ENCODE measurements around the gene PEX6. TPM values are rescaled to one million over a fixed set of nuclear protein-coding genes. Genes with fewer than 3 reads are reported as not detected.

The PEX6 gene
- total and polyA plus RNA-seq, 2 of the 13 experiments (the other 11 are each of a cell fraction or from before 2014, with no cell fraction given), result 5.1 to 6.7 TPM

GRCh38 chr6:43013843-43014433, 35.0 kb upstream of the PEX6 start, which contains the start of the genes KLHDC3 and MEA1 (continued):
- peak; percentile 94 for TF ChIP-seq ARID4A (CRISPR knock-in tag; IDR thresholded peaks at IDR 0.05; ENCODE audit: borderline replicate concordance)
- TF ChIP-seq SAFB2 (CRISPR knock-in tag; IDR thresholded peaks at IDR 0.05; ENCODE audit: borderline replicate concordance, low read depth), result peak; percentile 55; the same call in 1 of the 2 replicates
- TF ChIP-seq ZFP1 (CRISPR knock-in tag; IDR thresholded peaks at IDR 0.05), result no peak
- no peak for TF ChIP-seq SRSF9 (IDR thresholded peaks at IDR 0.05; ENCODE audit: borderline replicate concordance, insufficient read depth, low read depth, low read length, poor library complexity, severe bottlenecking)
- TF ChIP-seq ZUFSP (CRISPR knock-in tag; IDR thresholded peaks at IDR 0.05; ENCODE audit: borderline replicate concordance), result no peak
- TF ChIP-seq, protein P1, sequence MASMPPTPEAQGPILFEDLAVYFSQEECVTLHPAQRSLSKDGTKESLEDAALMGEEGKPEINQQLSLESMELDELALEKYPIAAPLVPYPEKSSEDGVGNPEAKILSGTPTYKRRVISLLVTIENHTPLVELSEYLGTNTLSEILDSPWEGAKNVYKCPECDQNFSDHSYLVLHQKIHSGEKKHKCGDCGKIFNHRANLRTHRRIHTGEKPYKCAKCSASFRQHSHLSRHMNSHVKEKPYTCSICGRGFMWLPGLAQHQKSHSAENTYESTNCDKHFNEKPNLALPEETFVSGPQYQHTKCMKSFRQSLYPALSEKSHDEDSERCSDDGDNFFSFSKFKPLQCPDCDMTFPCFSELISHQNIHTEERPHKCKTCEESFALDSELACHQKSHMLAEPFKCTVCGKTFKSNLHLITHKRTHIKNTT (CRISPR knock-in tag; IDR thresholded peaks at IDR 0.05), result no peak
- no peak for TF ChIP-seq PTBP1 (IDR thresholded peaks at IDR 0.05; ENCODE audit: low read depth, low read length, poor library complexity, severe bottlenecking)
- no peak for TF ChIP-seq FOXA1 (IDR thresholded peaks at IDR 0.05)
- peak; percentile 66 for TF ChIP-seq FOXA1 (CRISPR knock-in tag; IDR thresholded peaks at IDR 0.05)
- TF ChIP-seq, protein P2, sequence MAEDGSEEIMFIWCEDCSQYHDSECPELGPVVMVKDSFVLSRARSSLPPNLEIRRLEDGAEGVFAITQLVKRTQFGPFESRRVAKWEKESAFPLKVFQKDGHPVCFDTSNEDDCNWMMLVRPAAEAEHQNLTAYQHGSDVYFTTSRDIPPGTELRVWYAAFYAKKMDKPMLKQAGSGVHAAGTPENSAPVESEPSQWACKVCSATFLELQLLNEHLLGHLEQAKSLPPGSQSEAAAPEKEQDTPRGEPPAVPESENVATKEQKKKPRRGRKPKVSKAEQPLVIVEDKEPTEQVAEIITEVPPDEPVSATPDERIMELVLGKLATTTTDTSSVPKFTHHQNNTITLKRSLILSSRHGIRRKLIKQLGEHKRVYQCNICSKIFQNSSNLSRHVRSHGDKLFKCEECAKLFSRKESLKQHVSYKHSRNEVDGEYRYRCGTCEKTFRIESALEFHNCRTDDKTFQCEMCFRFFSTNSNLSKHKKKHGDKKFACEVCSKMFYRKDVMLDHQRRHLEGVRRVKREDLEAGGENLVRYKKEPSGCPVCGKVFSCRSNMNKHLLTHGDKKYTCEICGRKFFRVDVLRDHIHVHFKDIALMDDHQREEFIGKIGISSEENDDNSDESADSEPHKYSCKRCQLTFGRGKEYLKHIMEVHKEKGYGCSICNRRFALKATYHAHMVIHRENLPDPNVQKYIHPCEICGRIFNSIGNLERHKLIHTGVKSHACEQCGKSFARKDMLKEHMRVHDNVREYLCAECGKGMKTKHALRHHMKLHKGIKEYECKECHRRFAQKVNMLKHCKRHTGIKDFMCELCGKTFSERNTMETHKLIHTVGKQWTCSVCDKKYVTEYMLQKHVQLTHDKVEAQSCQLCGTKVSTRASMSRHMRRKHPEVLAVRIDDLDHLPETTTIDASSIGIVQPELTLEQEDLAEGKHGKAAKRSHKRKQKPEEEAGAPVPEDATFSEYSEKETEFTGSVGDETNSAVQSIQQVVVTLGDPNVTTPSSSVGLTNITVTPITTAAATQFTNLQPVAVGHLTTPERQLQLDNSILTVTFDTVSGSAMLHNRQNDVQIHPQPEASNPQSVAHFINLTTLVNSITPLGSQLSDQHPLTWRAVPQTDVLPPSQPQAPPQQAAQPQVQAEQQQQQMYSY (CRISPR knock-in tag; IDR thresholded peaks at IDR 0.05), result no peak
- TF ChIP-seq MLXIP (CRISPR knock-in tag; IDR thresholded peaks at IDR 0.05; ENCODE audit: borderline replicate concordance), result no peak
- TF ChIP-seq ZNF703 (CRISPR knock-in tag; IDR thresholded peaks at IDR 0.05; ENCODE audit: borderline replicate concordance), result no peak

Data from HepG2 (cell line).